Measurements from ENCODE around the gene GPAM.

- TF ChIP-seq CTCF (IDR thresholded peaks at IDR 0.05) (no peak), POLR2AphosphoS5 (IDR thresholded peaks at IDR 0.05) (no peak), POLR2A (IDR thresholded peaks at IDR 0.05) (no peak)
These were observed 49.1 kb upstream of the GPAM start for GRCh38 chr10:112232670-112233069.

All from gastroesophageal sphincter (tissue), 3 donors.